Measurements from ENCODE around the gene ATRIP.
A peak's percentile ranks its signal among the peaks of the same experiment; 100 is the strongest.

ATRIP gene

GRCh38 chr3:48501196-48501595 lies 54.7 kb downstream of the ATRIP start:
- no peak for DNase-seq (ENCODE audit: extremely low read depth in 1 of 2, low read depth in 1 of 2)

- DNase-seq (ENCODE audit: extremely low read depth in 1 of 2, low read depth in 1 of 2) = no peak
Observed at GRCh38 chr3:48502121-48502520, 55.6 kb downstream of the ATRIP start.

GRCh38 chr3:48502728-48503168 lies 56.2 kb downstream of the ATRIP start:
- no peak for DNase-seq (ENCODE audit: extremely low read depth in 1 of 2, low read depth in 1 of 2)

- no peak for DNase-seq (ENCODE audit: extremely low read depth in 1 of 2, low read depth in 1 of 2)
Observed at GRCh38 chr3:48503401-48504050, 57.0 kb downstream of the ATRIP start.

GRCh38 chr3:48504051-48504946 lies 57.8 kb downstream of the ATRIP start, which contains the start of gene SHISA5:
TSS of gene SHISA5 (minus strand) at chr3:48504174. CDS start at chr3:48504094, 80 bp downstream.
- peak in 1 of 2 donors; percentile 36 for DNase-seq (ENCODE audit: extremely low read depth in 1 of 2, low read depth in 1 of 2)

- DNase-seq (ENCODE audit: extremely low read depth in 1 of 2, low read depth in 1 of 2) = no peak
Observed at GRCh38 chr3:48505146-48505545, 58.6 kb downstream of the ATRIP start.

GRCh38 chr3:48505968-48506504 lies 59.5 kb downstream of the ATRIP start:
- no peak for DNase-seq (ENCODE audit: extremely low read depth in 1 of 2, low read depth in 1 of 2)

- peak; percentile 43 to 60 for DNase-seq (ENCODE audit: extremely low read depth in 1 of 2, low read depth in 1 of 2)
Observed at GRCh38 chr3:48507256-48508061, 60.9 kb downstream of the ATRIP start.

GRCh38 chr3:48511551-48511950 lies 65.0 kb downstream of the ATRIP start:
- DNase-seq (ENCODE audit: extremely low read depth in 1 of 2, low read depth in 1 of 2) = no peak

GRCh38 chr3:48514431-48515227 lies 68.1 kb downstream of the ATRIP start:
- DNase-seq (ENCODE audit: extremely low read depth in 1 of 2, low read depth in 1 of 2) = no peak

Data from activated CD8-positive, alpha-beta memory T cell treated with anti-CD3 and anti-CD28 coated beads for 1 hour (primary cell).